GM12878 (cell line): ENCODE data around the gene RBM12. TPM values are rescaled to one million over a fixed set of nuclear protein-coding genes. Genes with fewer than 3 reads are reported as not detected.

Experiments
- ATAC-seq: fragments of 200-7000 bp; cut with Tn5 transposase; 3 replicates; pipeline ENCODE4 v1.9.1; 2020; ENCODE audit warnings: mild to moderate bottlenecking, moderate library complexity
- BruUV-seq: library from RNA; stranded (reverse); fragments of 400-500 nt; replicated peaks from 2 replicates; lab custom pipeline; 2021; lab: Mats Ljungman, UMichigan
- CTCF ChIA-PET: fragments of 300-600 bp; sonication (Branson Sonifier 250); formaldehyde crosslinking; extraction: SDS; loops from one replicate; lab custom pipeline; 2021; ENCODE audit warnings: inconsistent platforms; lab: Yijun Ruan, JAX
- POLR2A ChIA-PET: fragments of 350-600 bp; formaldehyde crosslinking; extraction: SDS; loops from one replicate; lab custom pipeline; 2021; ENCODE audit warnings: inconsistent platforms; lab: Charles Lee
- RAD21 ChIA-PET: fragments of 300-600 bp; sonication (Branson Sonifier 250); formaldehyde crosslinking; loops from one replicate; lab custom pipeline; 2023; ENCODE audit warnings: antibody characterized with exemption; ENCODE audit not compliant: unreplicated experiment; lab: Charles Lee
- SMC1A ChIA-PET: fragments of 300-600 bp; sonication (Branson Sonifier 250); formaldehyde crosslinking; loops from one replicate; lab custom pipeline; 2023; ENCODE audit not compliant: unreplicated experiment, uncharacterized antibody; lab: Charles Lee
- DNase-seq: peaks from one replicate; pipeline ENCODE4 v3.0.0-alpha.2; 2011; ENCODE audit warnings: low read depth, low spot score
- FAIRE-seq: peaks from 3 replicates; lab custom pipeline; 2011; peaks lifted over from hg19 to GRCh38; lab: Jason Lieb, UNC
- H2AFZ ChIP-seq: 2 replicates; pipeline ENCODE4 v1.6.0; 2011; ENCODE audit warnings: low read depth, low read length, control low read depth; ENCODE audit not compliant: control insufficient read depth
- H3K27ac ChIP-seq: 2 replicates; pipeline ENCODE4 v1.5.1; 2011; ENCODE audit warnings: control low read depth; ENCODE audit not compliant: control insufficient read depth, insufficient read depth
- H3K27me3 ChIP-seq, 2 experiments: replicated peaks in 1 of 2; 2 replicates each; pipeline versions ENCODE4 v1.6.0 to v1.6.1; 2011; ENCODE audit warnings: low read length in 1 of 2; ENCODE audit not compliant: control insufficient read depth in 2 of 2, insufficient read depth in 2 of 2
- H3K36me3 ChIP-seq, 2 experiments: 2 replicates each; pipeline ENCODE4 v1.5.1; 2011; ENCODE audit warnings: low read length in 1 of 2; ENCODE audit not compliant: control insufficient read depth in 2 of 2, insufficient read depth in 2 of 2
- H3K4me1 ChIP-seq: 2 replicates; pipeline ENCODE4 v1.6.1; 2011; ENCODE audit warnings: mild to moderate bottlenecking, low read length, moderate library complexity, mixed read lengths; ENCODE audit not compliant: control insufficient read depth, insufficient read depth
- H3K4me2 ChIP-seq: 2 replicates; pipeline ENCODE4 v1.6.0; 2011; ENCODE audit warnings: control low read depth; ENCODE audit not compliant: control insufficient read depth, insufficient read depth
- H3K4me3 ChIP-seq: fragments of 200-600 bp; sonication (generic); 2 replicates; pipeline ENCODE4 v1.5.1; 2016
- H3K79me2 ChIP-seq: 2 replicates; pipeline ENCODE4 v1.6.0; 2011; ENCODE audit warnings: low read length; ENCODE audit not compliant: control insufficient read depth, insufficient read depth
- H3K9ac ChIP-seq: 2 replicates; pipeline ENCODE4 v1.8.0; 2011; ENCODE audit warnings: low read length, control low read depth, mixed read lengths; ENCODE audit not compliant: control insufficient read depth, insufficient read depth
- H3K9me3 ChIP-seq: replicated peaks from 3 replicates; pipeline ENCODE4 v1.5.1; 2011; ENCODE audit warnings: mild to moderate bottlenecking, low read length; ENCODE audit not compliant: control insufficient read depth, insufficient read depth
- H4K20me1 ChIP-seq: 2 replicates; pipeline ENCODE4 v1.6.0; 2011; ENCODE audit not compliant: control insufficient read depth, insufficient read depth
- CTCF ChIP-seq, 3 experiments: IDR thresholded peaks in 2 of 3; conservative IDR thresholded peaks in 1 of 3; 2 replicates each; pipeline ENCODE4 v1.5.1; 2011; ENCODE audit warnings: low read depth in 3 of 3, low read length in 3 of 3, mild to moderate bottlenecking in 3 of 3, control low read depth in 2 of 3, moderate library complexity in 2 of 3, inconsistent platforms in 1 of 3, mixed read lengths in 1 of 3; ENCODE audit not compliant: control insufficient read depth in 2 of 3, insufficient read depth in 1 of 3; ENCODE audit errors: extremely low read depth in 1 of 3
- ESRRA ChIP-seq: IDR thresholded peaks from 2 replicates; pipeline ENCODE4 v1.6.1; 2012; ENCODE audit warnings: mild to moderate bottlenecking, low read length, improper control_type of control experiment
- HDAC6 ChIP-seq: fragments of 200-600 bp; sonication (generic); IDR thresholded peaks from one replicate; pipeline ENCODE4 v1.8.0; 2017; ENCODE audit warnings: antibody characterized with exemption; ENCODE audit not compliant: unreplicated experiment
- HSF1 ChIP-seq: fragments of 150-350 bp; IDR thresholded peaks from 2 replicates; pipeline ENCODE4 v1.6.1; 2014; ENCODE audit warnings: mild to moderate bottlenecking, low read depth, low read length
- NR2C1 ChIP-seq: fragments of 450-650 bp; IDR thresholded peaks from 2 replicates; pipeline ENCODE4 v1.6.1; 2017; ENCODE audit warnings: antibody characterized with exemption, mild to moderate bottlenecking, moderate library complexity
- PKNOX1 ChIP-seq: fragments of 450-650 bp; IDR thresholded peaks from 2 replicates; pipeline ENCODE4 v1.6.1; 2016; ENCODE audit warnings: mild to moderate bottlenecking
- SMAD5 ChIP-seq: IDR thresholded peaks from 2 replicates; pipeline ENCODE4 v1.6.1; 2016; ENCODE audit warnings: antibody characterized with exemption, low read depth
- STAT3 ChIP-seq: IDR thresholded peaks from 2 replicates; pipeline ENCODE4 v1.6.1; 2011; ENCODE audit warnings: low read depth, low read length, improper control_type of control experiment
- TARDBP ChIP-seq: IDR thresholded peaks from 2 replicates; pipeline ENCODE4 v1.6.1; 2016; ENCODE audit warnings: borderline replicate concordance
- WGBS: methylation state at CpG from one replicate; pipeline ENCODE4 v1.1.6; 2016; ENCODE audit warnings: low lambda C conversion rate; ENCODE audit not compliant: insufficient replicate concordance, insufficient coverage; ENCODE audit errors: missing lambda C conversion rate; 5-methylcytosine and 5-hydroxymethylcytosine counted together
- in situ Hi-C: fragments of 300-500 bp; cut with MboI; formaldehyde crosslinking; loops from 9 replicates; pipeline ENCODE4 v1.14.3; 2018; ENCODE audit warnings: mixed read lengths
- intact Hi-C: fragments of 100-400 bp; cut with micrococcal nuclease; formaldehyde crosslinking; loops from one replicate; pipeline ENCODE4 v1.14.2; 2022; ENCODE audit not compliant: unreplicated experiment
- polyA plus RNA-seq, 11 experiments: library from polyadenylated mRNA; depleted of rRNA in 4 of 11; unstranded in 6 of 11; stranded (reverse) in 5 of 11; fragments of >200 nt; fragmentation: Nextera tagmentation in 4 of 11; fragmentation: Illumina TruSeq in 1 of 11; extraction: Ambion mirVana in 4 of 11; extraction: Trizol in 1 of 11; gene quantifications; 1 replicate in 1 of 11; 2 replicates in 10 of 11; pipeline versions ENCODE4 v1.2.1 to v1.2.3, GENCODE V29; 2011 to 2016; ENCODE audit warnings: inconsistent platforms in 2 of 11, missing spikeins in 2 of 11, low read depth in 1 of 11
- total RNA-seq, 4 experiments: library from RNA; depleted of rRNA in 3 of 4; stranded (reverse); fragments of >200 nt in 3 of 4; fragmentation: Illumina TruSeq in 1 of 4; extraction: Trizol in 1 of 4; gene quantifications; 2 replicates each; pipeline versions ENCODE4 v1.2.1 to v1.2.3, GENCODE V29; 2013 to 2021
- TF ChIP-seq, protein P1 (sequence below): IDR thresholded peaks from 2 replicates; pipeline ENCODE4 v1.6.1; 2012; ENCODE audit warnings: improper control_type of control experiment, low read depth, low read length; ENCODE audit not compliant: insufficient replicate concordance

RBM12 gene
- total and polyA plus RNA-seq, 10 of the 15 experiments (the other 5 are each of a cell fraction or from before 2014, with no cell fraction given) = 4.7 to 153 (median 58.5) TPM

- TF ChIP-seq CTCF (IDR thresholded peaks at IDR 0.05 in 2 of 3, conservative IDR thresholded peaks at IDR 0.05 in 1 of 3; ENCODE audit: control insufficient read depth in 2 of 3, extremely low read depth in 1 of 3, insufficient read depth in 1 of 3, low read depth in 3 of 3, low read length in 3 of 3) = no peak
- TF ChIP-seq SMAD5 = no peak
- TF ChIP-seq TARDBP = no peak
- no peak for TF ChIP-seq HDAC6
- no peak for TF ChIP-seq PKNOX1
Measured at GRCh38 chr20:35669681-35670080, 5.0 kb upstream of the RBM12 start (continued).

DNA sequence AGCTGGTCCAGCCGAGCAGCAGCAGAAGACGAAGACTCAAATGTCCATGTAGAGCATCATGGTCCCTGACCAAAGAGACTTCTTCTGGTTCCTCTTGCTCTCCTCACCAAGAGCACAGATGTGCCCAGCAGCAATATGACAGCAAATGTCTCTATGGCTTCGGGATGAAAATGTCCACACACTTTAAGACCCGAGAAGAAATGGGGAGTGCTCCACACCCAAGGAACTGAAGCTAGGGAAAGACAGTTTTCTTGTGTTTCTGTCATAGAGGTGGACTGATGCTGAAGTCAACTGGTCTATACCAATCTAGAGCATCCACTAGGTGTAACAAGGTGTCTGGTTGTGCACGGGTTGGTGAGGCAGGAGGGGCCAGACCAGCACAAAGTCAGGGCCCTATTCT lies 4.5 kb upstream of the RBM12 start:
- Histone ChIP-seq H3K27ac (no peak overlapping the region), H3K9ac (no peak overlapping the region), H3K79me2 (peaks cover 8% of the 10 kb centered on the region), H3K36me3 (peaks cover 0 to 10% of the 10 kb centered on the region in 2 experiments; a peak in 1 of 4 replicates), H3K27me3 (no peaks in the 10 kb centered on the region), H3K4me3 (no peak overlapping the region), H2AFZ (no peak overlapping the region), H3K9me3 (no peaks in the 10 kb centered on the region), H3K4me1 (no peaks in the 10 kb centered on the region), H3K4me2 (no peak overlapping the region), H4K20me1 (no peaks in the 10 kb centered on the region)
- ATAC-seq (no peak), DNase-seq (no peak), FAIRE-seq (no peak)
- intact Hi-C loops = no loop called here
- ChIA-PET CTCF (interaction anchor here (1.0 kb wide), 1 partner anchor 51 kb away, joined by 3 read pairs; no protein-coding TSS in a partner anchor), SMC1A (interaction anchor here (0.7 kb wide), 1 partner anchor 12 kb away, joined by 3 read pairs; no protein-coding TSS in a partner anchor), POLR2A (no interaction called here), RAD21 (no interaction called here)
- no TSS peak for BruUV-seq
- in situ Hi-C loops = no loop called here
- WGBS = 67% methylated on average over 5 of the region's 5 CpGs
- TF ChIP-seq NR2C1 = no peak
- TF ChIP-seq HSF1 = no peak
- TF ChIP-seq, protein P1, sequence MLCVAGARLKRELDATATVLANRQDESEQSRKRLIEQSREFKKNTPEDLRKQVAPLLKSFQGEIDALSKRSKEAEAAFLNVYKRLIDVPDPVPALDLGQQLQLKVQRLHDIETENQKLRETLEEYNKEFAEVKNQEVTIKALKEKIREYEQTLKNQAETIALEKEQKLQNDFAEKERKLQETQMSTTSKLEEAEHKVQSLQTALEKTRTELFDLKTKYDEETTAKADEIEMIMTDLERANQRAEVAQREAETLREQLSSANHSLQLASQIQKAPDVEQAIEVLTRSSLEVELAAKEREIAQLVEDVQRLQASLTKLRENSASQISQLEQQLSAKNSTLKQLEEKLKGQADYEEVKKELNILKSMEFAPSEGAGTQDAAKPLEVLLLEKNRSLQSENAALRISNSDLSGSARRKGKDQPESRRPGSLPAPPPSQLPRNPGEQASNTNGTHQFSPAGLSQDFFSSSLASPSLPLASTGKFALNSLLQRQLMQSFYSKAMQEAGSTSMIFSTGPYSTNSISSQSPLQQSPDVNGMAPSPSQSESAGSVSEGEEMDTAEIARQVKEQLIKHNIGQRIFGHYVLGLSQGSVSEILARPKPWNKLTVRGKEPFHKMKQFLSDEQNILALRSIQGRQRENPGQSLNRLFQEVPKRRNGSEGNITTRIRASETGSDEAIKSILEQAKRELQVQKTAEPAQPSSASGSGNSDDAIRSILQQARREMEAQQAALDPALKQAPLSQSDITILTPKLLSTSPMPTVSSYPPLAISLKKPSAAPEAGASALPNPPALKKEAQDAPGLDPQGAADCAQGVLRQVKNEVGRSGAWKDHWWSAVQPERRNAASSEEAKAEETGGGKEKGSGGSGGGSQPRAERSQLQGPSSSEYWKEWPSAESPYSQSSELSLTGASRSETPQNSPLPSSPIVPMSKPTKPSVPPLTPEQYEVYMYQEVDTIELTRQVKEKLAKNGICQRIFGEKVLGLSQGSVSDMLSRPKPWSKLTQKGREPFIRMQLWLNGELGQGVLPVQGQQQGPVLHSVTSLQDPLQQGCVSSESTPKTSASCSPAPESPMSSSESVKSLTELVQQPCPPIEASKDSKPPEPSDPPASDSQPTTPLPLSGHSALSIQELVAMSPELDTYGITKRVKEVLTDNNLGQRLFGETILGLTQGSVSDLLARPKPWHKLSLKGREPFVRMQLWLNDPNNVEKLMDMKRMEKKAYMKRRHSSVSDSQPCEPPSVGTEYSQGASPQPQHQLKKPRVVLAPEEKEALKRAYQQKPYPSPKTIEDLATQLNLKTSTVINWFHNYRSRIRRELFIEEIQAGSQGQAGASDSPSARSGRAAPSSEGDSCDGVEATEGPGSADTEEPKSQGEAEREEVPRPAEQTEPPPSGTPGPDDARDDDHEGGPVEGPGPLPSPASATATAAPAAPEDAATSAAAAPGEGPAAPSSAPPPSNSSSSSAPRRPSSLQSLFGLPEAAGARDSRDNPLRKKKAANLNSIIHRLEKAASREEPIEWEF = no peak
- TF ChIP-seq STAT3 = no peak
- TF ChIP-seq ESRRA = no peak
